IMR-90 (cell line): Measurements from ENCODE around the gene TOR1A. TPM values are rescaled to one million over a fixed set of nuclear protein-coding genes. Genes with fewer than 3 reads are reported as not detected.
A peak's percentile ranks its signal among the peaks of the same experiment; 100 is the strongest.

ENCODE experiments used
- ATAC-seq: fragments of 200-7000 bp; cut with Tn5 transposase; 2 replicates; pipeline ENCODE4 v1.9.1; 2020; ENCODE audit warnings: low read depth, mild to moderate bottlenecking, moderate library complexity
- BruUV-seq: library from RNA; stranded (reverse); fragments of 400-500 nt; replicated peaks from 2 replicates; lab custom pipeline; 2021; lab: Mats Ljungman, UMichigan
- CTCF ChIA-PET: fragments of 300-600 bp; formaldehyde crosslinking; extraction: SDS; loops from one replicate; lab custom pipeline; 2021; ENCODE audit warnings: antibody characterized with exemption; lab: Yijun Ruan, JAX
- POLR2A ChIA-PET: fragments of 300-600 bp; sonication (Branson Sonifier 250); formaldehyde crosslinking; loops from one replicate; lab custom pipeline; 2022; ENCODE audit warnings: antibody characterized with exemption; ENCODE audit not compliant: unreplicated experiment; lab: Charles Lee
- DNase-seq: peaks from one replicate; pipeline ENCODE4 v3.0.0; 2013
- H2AFZ ChIP-seq: replicated peaks from 2 replicates; pipeline ENCODE3; 2013; ENCODE audit warnings: low read length, mild to moderate bottlenecking; ENCODE audit not compliant: poor library complexity
- H2AK5ac ChIP-seq: 2 replicates; pipeline ENCODE4 v1.6.1; 2013; ENCODE audit warnings: low read depth, low read length, inconsistent platforms
- H2AK9ac ChIP-seq: replicated peaks from 2 replicates; pipeline ENCODE3; 2013; ENCODE audit warnings: mild to moderate bottlenecking, low read depth, low read length, moderate library complexity; ENCODE audit not compliant: poor library complexity
- H2BK120ac ChIP-seq: 2 replicates; pipeline ENCODE4 v1.6.1; 2013; ENCODE audit warnings: low read depth, low read length, inconsistent platforms
- H2BK15ac ChIP-seq: 3 replicates; pipeline ENCODE4 v1.6.1; 2013; ENCODE audit warnings: low read depth, low read length, inconsistent platforms
- H2BK20ac ChIP-seq: 2 replicates; pipeline ENCODE4 v1.6.1; 2013; ENCODE audit warnings: low read depth, mild to moderate bottlenecking, inconsistent platforms, low read length, moderate library complexity
- H2BK5ac ChIP-seq: 2 replicates; pipeline ENCODE4 v1.6.1; 2013; ENCODE audit warnings: mild to moderate bottlenecking, low read depth, low read length, inconsistent platforms; ENCODE audit not compliant: poor library complexity, severe bottlenecking
- H3K14ac ChIP-seq: replicated peaks from 2 replicates; pipeline ENCODE4 v1.6.1; 2013; ENCODE audit warnings: low read depth, low read length, inconsistent platforms
- H3K18ac ChIP-seq: 2 replicates; pipeline ENCODE4 v1.6.1; 2013; ENCODE audit warnings: low read depth, low read length, control low read depth
- H3K23ac ChIP-seq: 2 replicates; pipeline ENCODE4 v1.6.1; 2013; ENCODE audit warnings: low read depth, low read length, inconsistent platforms
- H3K27ac ChIP-seq: 2 replicates; pipeline ENCODE4 v1.5.1; 2013; ENCODE audit warnings: mild to moderate bottlenecking, control low read depth, low read length; ENCODE audit not compliant: insufficient read depth
- H3K27me3 ChIP-seq: 2 replicates; pipeline ENCODE4 v1.6.1; 2013; ENCODE audit warnings: low read length; ENCODE audit not compliant: control insufficient read depth, insufficient read depth
- H3K36me3 ChIP-seq: 2 replicates; pipeline ENCODE4 v1.6.1; 2013; ENCODE audit warnings: low read length, mixed read lengths; ENCODE audit not compliant: control insufficient read depth, insufficient read depth
- H3K4ac ChIP-seq: 2 replicates; pipeline ENCODE4 v1.6.1; 2013; ENCODE audit warnings: low read depth, low read length, inconsistent platforms
- H3K4me1 ChIP-seq: 2 replicates; pipeline ENCODE4 v1.6.1; 2013; ENCODE audit warnings: low read length, mixed read lengths; ENCODE audit not compliant: control insufficient read depth, insufficient read depth
- H3K4me2 ChIP-seq: 2 replicates; pipeline ENCODE4 v1.6.1; 2013; ENCODE audit warnings: low read depth, mild to moderate bottlenecking, control low read depth, low read length, moderate library complexity
- H3K4me3 ChIP-seq: 2 replicates; pipeline ENCODE4 v1.5.1; 2013; ENCODE audit warnings: low read depth, mild to moderate bottlenecking, control low read depth, low read length, moderate library complexity; ENCODE audit not compliant: insufficient read depth
- H3K56ac ChIP-seq: 2 replicates; pipeline ENCODE4 v1.6.1; 2013; ENCODE audit warnings: low read length, inconsistent platforms; ENCODE audit not compliant: insufficient read depth; ENCODE audit errors: extremely low read depth
- H3K79me1 ChIP-seq, 2 experiments: 2 replicates each; pipeline ENCODE4 v1.6.1; 2013; ENCODE audit warnings: low read length in 2 of 2, inconsistent platforms in 1 of 2, low read depth in 1 of 2
- H3K9ac ChIP-seq: 2 replicates; pipeline ENCODE4 v1.6.1; 2013; ENCODE audit warnings: low read depth, low read length, control low read depth
- H3K9me1 ChIP-seq: 2 replicates; pipeline ENCODE4 v1.6.1; 2013; ENCODE audit warnings: low read length, inconsistent platforms; ENCODE audit not compliant: insufficient read depth
- H3K9me3 ChIP-seq: 2 replicates; pipeline ENCODE4 v1.6.1; 2013; ENCODE audit warnings: low read length; ENCODE audit not compliant: control insufficient read depth, insufficient read depth
- H4K20me1 ChIP-seq: 2 replicates; pipeline ENCODE4 v1.6.1; 2013; ENCODE audit warnings: low read length, inconsistent platforms; ENCODE audit not compliant: insufficient read depth
- H4K5ac ChIP-seq: 2 replicates; pipeline ENCODE4 v1.6.1; 2013; ENCODE audit warnings: mild to moderate bottlenecking, low read depth, low read length, control low read depth
- H4K8ac ChIP-seq, 2 experiments: 2 replicates each; pipeline ENCODE4 v1.6.1; 2013; ENCODE audit warnings: low read depth in 2 of 2, low read length in 2 of 2, control low read depth in 1 of 2, inconsistent platforms in 1 of 2
- H4K91ac ChIP-seq: 2 replicates; pipeline ENCODE4 v1.6.1; 2013; ENCODE audit warnings: low read depth, low read length, inconsistent platforms; ENCODE audit not compliant: insufficient read depth
- FOS ChIP-seq: fragments of 150-350 bp; IDR thresholded peaks from 2 replicates; pipeline ENCODE4 v1.6.1; 2016; ENCODE audit warnings: low read depth, low read length
- MAZ ChIP-seq: IDR thresholded peaks from 2 replicates; pipeline ENCODE4 v1.6.1; 2012; ENCODE audit warnings: low read depth, mild to moderate bottlenecking, low read length, improper control_type of control experiment, moderate library complexity, borderline replicate concordance
- RAD21 ChIP-seq: IDR thresholded peaks from 2 replicates; pipeline ENCODE4 v1.6.1; 2012; ENCODE audit warnings: low read length, improper control_type of control experiment
- WGBS, 2 experiments: methylation state at CpG; one replicate each; pipeline versions ENCODE4 v1.1.5 to v1.1.7; 2013; ENCODE audit warnings: missing lambda C conversion rate in 2 of 2; ENCODE audit not compliant: insufficient read length in 1 of 2; ENCODE audit errors: extremely low coverage in 2 of 2; 5-methylcytosine and 5-hydroxymethylcytosine counted together
- dilution Hi-C: fragments of 300-500 bp; cut with HindIII; formaldehyde crosslinking; loops from one replicate; pipeline ENCODE4 v1.14.3; 2018; ENCODE audit warnings: low sequenced_read_pairs; ENCODE audit not compliant: unreplicated experiment
- in situ Hi-C: fragments of 300-500 bp; cut with MboI; formaldehyde crosslinking; loops from 3 replicates; pipeline ENCODE4 v1.14.3; 2019; ENCODE audit warnings: low sequenced_read_pairs, inconsistent platforms, mixed read lengths
- intact Hi-C: fragments of 100-400 bp; cut with micrococcal nuclease; formaldehyde crosslinking; loops from 2 replicates; pipeline ENCODE4 v1.10.0; 2022
- polyA plus RNA-seq, 3 experiments: library from polyadenylated mRNA; depleted of rRNA; stranded (reverse); fragments of >200 nt; gene quantifications; 2 replicates each; pipeline ENCODE4 v1.2.3, GENCODE V29; 2012; ENCODE audit warnings: low replicate concordance in 1 of 3
- total RNA-seq: library from RNA; depleted of rRNA; stranded (reverse); fragments of >200 nt; gene quantifications from 2 replicates; pipeline ENCODE4 v1.2.3, GENCODE V29; 2012

Gene TOR1A
- total and polyA plus RNA-seq, 2 of the 4 experiments (the other 2 are of a cell fraction) = 27.1 to 74.2 TPM

- 69% methylated on average over 7 of the region's 14 CpGs; no CpG with 5 or more reads in 1 of the 2 experiments for WGBS, 2 experiments
- H3K4me3 ChIP-seq = no peak overlapping the region
- no peak overlapping the region for H3K9ac ChIP-seq
- no peak overlapping the region for H2BK15ac ChIP-seq
- H3K9me3 ChIP-seq = no peaks in the 10 kb centered on the region
- CTCF ChIA-PET = interaction anchor here (0.7 kb wide), 1 partner anchor 23 kb away, joined by 3 read pairs; no protein-coding TSS in a partner anchor
- no peak overlapping the region for H2AK5ac ChIP-seq
- H2AFZ ChIP-seq = no peak overlapping the region
- H3K4ac ChIP-seq = no peak overlapping the region
- H3K23ac ChIP-seq = no peak overlapping the region
- H4K5ac ChIP-seq = no peak overlapping the region
- no peak overlapping the region for H3K18ac ChIP-seq
- no peak overlapping the region for H3K4me2 ChIP-seq
- H3K56ac ChIP-seq = no peak overlapping the region
- ATAC-seq = peak; percentile 46
- TF ChIP-seq RAD21 (no peak), MAZ (0 out of 2 replicates have a peak, but pooled peaks have one; percentile 29), FOS (no peak)
- H3K9me1 ChIP-seq = 0 out of 2 replicates have a peak, but pooled peaks cover 7% of the 10 kb centered on the region
- dilution Hi-C loops (no loop called here), in situ Hi-C loops (no loop called here), intact Hi-C loops (no loop called here)
- peaks cover 47% of the 10 kb centered on the region for H3K36me3 ChIP-seq
- no peak overlapping the region for H4K8ac ChIP-seq
- DNase-seq = peak; percentile 81
- H3K4me1 ChIP-seq = no peaks in the 10 kb centered on the region
- no peak overlapping the region for H4K91ac ChIP-seq
- no peaks in the 10 kb centered on the region for H3K27me3 ChIP-seq
- H3K14ac ChIP-seq = no peak overlapping the region
- H2AK9ac ChIP-seq = no peak overlapping the region
- no peak overlapping the region for H2BK20ac ChIP-seq
- no peak overlapping the region for H2BK5ac ChIP-seq
- H3K79me1 ChIP-seq = no peaks in the 10 kb centered on the region
- no peaks in the 10 kb centered on the region for H4K20me1 ChIP-seq
- POLR2A ChIA-PET = no interaction called here
- BruUV-seq = no TSS peak
- H2BK120ac ChIP-seq = no peak overlapping the region
- no peak overlapping the region for H3K27ac ChIP-seq
These were observed 39.2 kb upstream of the TOR1A start for GRCh38 chr9:129863059-129863690.
